Tibial nerve (tissue), 3 donors: ENCODE measurements around the gene ADAMTS17.

ENCODE experiments used
- POLR2A ChIP-seq, 2 donors: fragments of 450-650 bp; IDR thresholded peaks; one replicate each; pipeline ENCODE4 v1.6.1; 2017; ENCODE audit warnings: antibody characterized with exemption in 2 of 2, mild to moderate bottlenecking in 2 of 2, moderate library complexity in 2 of 2
- TF ChIP-seq, protein P1 (sequence below), 5 experiments: fragments of 200-600 bp in 3 of 5; fragments of 450-650 bp in 2 of 5; sonication (generic) in 3 of 5; IDR thresholded peaks; one replicate each; pipeline ENCODE4 v1.5.1; 2016 to 2019; ENCODE audit warnings: antibody characterized with exemption in 5 of 5, mild to moderate bottlenecking in 3 of 5, moderate library complexity in 2 of 5

- TF ChIP-seq, protein P1, sequence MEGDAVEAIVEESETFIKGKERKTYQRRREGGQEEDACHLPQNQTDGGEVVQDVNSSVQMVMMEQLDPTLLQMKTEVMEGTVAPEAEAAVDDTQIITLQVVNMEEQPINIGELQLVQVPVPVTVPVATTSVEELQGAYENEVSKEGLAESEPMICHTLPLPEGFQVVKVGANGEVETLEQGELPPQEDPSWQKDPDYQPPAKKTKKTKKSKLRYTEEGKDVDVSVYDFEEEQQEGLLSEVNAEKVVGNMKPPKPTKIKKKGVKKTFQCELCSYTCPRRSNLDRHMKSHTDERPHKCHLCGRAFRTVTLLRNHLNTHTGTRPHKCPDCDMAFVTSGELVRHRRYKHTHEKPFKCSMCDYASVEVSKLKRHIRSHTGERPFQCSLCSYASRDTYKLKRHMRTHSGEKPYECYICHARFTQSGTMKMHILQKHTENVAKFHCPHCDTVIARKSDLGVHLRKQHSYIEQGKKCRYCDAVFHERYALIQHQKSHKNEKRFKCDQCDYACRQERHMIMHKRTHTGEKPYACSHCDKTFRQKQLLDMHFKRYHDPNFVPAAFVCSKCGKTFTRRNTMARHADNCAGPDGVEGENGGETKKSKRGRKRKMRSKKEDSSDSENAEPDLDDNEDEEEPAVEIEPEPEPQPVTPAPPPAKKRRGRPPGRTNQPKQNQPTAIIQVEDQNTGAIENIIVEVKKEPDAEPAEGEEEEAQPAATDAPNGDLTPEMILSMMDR (IDR thresholded peaks at IDR 0.05): no peak
- no peak for TF ChIP-seq POLR2A (IDR thresholded peaks at IDR 0.05)
Observed at GRCh38 chr15:100221471-100222348, 120.1 kb downstream of the ADAMTS17 start.
